K562 (cell line): Measurements from ENCODE around the gene CPED1. TPM values are rescaled to one million over a fixed set of nuclear protein-coding genes. Genes with fewer than 3 reads are reported as not detected.

Experiments
- BCL6 ChIP-seq: fragments of 250-450 bp; sonication (Bioruptor Pico); IDR thresholded peaks from 2 replicates; pipeline ENCODE4 v1.4.0; 2020
- CXXC5 ChIP-seq: fragments of 250-450 bp; sonication (Bioruptor Pico); IDR thresholded peaks from 2 replicates; pipeline ENCODE4 v1.8.0; 2022; ENCODE audit warnings: inconsistent platforms, mild to moderate bottlenecking, moderate library complexity
- DMBX1 ChIP-seq: fragments of 250-450 bp; sonication (Bioruptor Pico); IDR thresholded peaks from 2 replicates; pipeline ENCODE4 v1.8.0; 2022; ENCODE audit warnings: inconsistent platforms, mild to moderate bottlenecking, moderate library complexity, borderline replicate concordance
- ETS2 ChIP-seq: IDR thresholded peaks from 2 replicates; pipeline ENCODE4 v1.6.1; 2016; ENCODE audit warnings: borderline replicate concordance, missing genetic modification characterization, mild to moderate bottlenecking, moderate library complexity, missing compliant biosample characterization; ENCODE audit not compliant: poor library complexity, severe bottlenecking
- FOSL1 ChIP-seq: fragments of 200-800 bp; sonication (Bioruptor generic); conservative IDR thresholded peaks from 2 replicates; pipeline ENCODE4 v1.6.1; 2016; ENCODE audit warnings: missing genetic modification characterization, missing compliant biosample characterization
- FOXK1 ChIP-seq: sonication (generic); formaldehyde crosslinking; IDR thresholded peaks from 2 replicates; pipeline ENCODE4 v1.8.0; 2022; ENCODE audit warnings: missing genetic modification reagents, mild to moderate bottlenecking, borderline replicate concordance
- FOXM1 ChIP-seq, 2 experiments: fragments of 450-650 bp in 1 of 2; sonication (generic) in 1 of 2; formaldehyde crosslinking in 1 of 2; IDR thresholded peaks; 2 replicates each; pipeline versions ENCODE4 v1.6.1 to v1.9.0; 2017 to 2022; ENCODE audit warnings: low read depth in 2 of 2, mild to moderate bottlenecking in 2 of 2, missing genetic modification reagents in 1 of 2, moderate library complexity in 1 of 2
- HDGF ChIP-seq: fragments of 450-650 bp; IDR thresholded peaks from 2 replicates; pipeline ENCODE4 v1.6.1; 2016
- HSF4 ChIP-seq: fragments of 250-450 bp; sonication (Bioruptor Pico); IDR thresholded peaks from 2 replicates; pipeline ENCODE4 v2.1.2; 2022; ENCODE audit warnings: mild to moderate bottlenecking, moderate library complexity, borderline replicate concordance
- JUNB ChIP-seq: fragments of 450-650 bp; formaldehyde crosslinking; conservative IDR thresholded peaks from 2 replicates; pipeline ENCODE4 v1.4.0; 2020; ENCODE audit warnings: mild to moderate bottlenecking
- MIER1 ChIP-seq: fragments of 450-650 bp; IDR thresholded peaks from 2 replicates; pipeline ENCODE4 v1.6.1; 2016; ENCODE audit warnings: antibody characterized with exemption, mild to moderate bottlenecking, low read depth
- NELFE ChIP-seq: IDR thresholded peaks from 2 replicates; pipeline ENCODE4 v1.6.1; 2011; ENCODE audit warnings: mild to moderate bottlenecking; ENCODE audit not compliant: insufficient read depth, insufficient read length
- PTTG1 ChIP-seq: fragments of 450-650 bp; IDR thresholded peaks from 2 replicates; pipeline ENCODE4 v1.6.1; 2016; ENCODE audit warnings: low read depth, mild to moderate bottlenecking, missing genetic modification characterization, missing compliant biosample characterization
- SMAD3 ChIP-seq: fragments of 450-650 bp; formaldehyde crosslinking; conservative IDR thresholded peaks from 2 replicates; pipeline ENCODE4 v1.4.0; 2020; ENCODE audit warnings: mild to moderate bottlenecking
- TCF3 ChIP-seq: sonication (generic); formaldehyde crosslinking; IDR thresholded peaks from 2 replicates; pipeline ENCODE4 v1.4.0; 2020; ENCODE audit warnings: mild to moderate bottlenecking, missing genetic modification reagents
- ZNF121 ChIP-seq: sonication (generic); formaldehyde crosslinking; conservative IDR thresholded peaks from 2 replicates; pipeline ENCODE4 v1.8.0; 2022; ENCODE audit warnings: missing genetic modification reagents
- ZNF212 ChIP-seq: fragments of 450-650 bp; formaldehyde crosslinking; IDR thresholded peaks from 2 replicates; pipeline ENCODE4 v1.4.0; 2020; ENCODE audit warnings: mild to moderate bottlenecking
- ZNF507 ChIP-seq: conservative IDR thresholded peaks from 2 replicates; pipeline ENCODE4 v1.6.1; 2017; ENCODE audit warnings: missing genetic modification characterization, missing compliant biosample characterization
- ZNF707 ChIP-seq: fragments of 250-450 bp; sonication (Bioruptor Pico); conservative IDR thresholded peaks from 2 replicates; pipeline ENCODE4 v1.8.0; 2022; ENCODE audit warnings: inconsistent platforms, mild to moderate bottlenecking, moderate library complexity
- ZNF75A ChIP-seq: fragments of 450-650 bp; formaldehyde crosslinking; IDR thresholded peaks from 2 replicates; pipeline ENCODE4 v1.4.0; 2020; ENCODE audit warnings: mild to moderate bottlenecking
- polyA plus RNA-seq, 8 experiments: library from polyadenylated mRNA; depleted of rRNA in 4 of 8; stranded (reverse) in 5 of 8; unstranded in 3 of 8; fragments of >200 nt; fragmentation: Nextera tagmentation in 2 of 8; fragmentation: Illumina TruSeq in 1 of 8; extraction: Ambion mirVana in 2 of 8; extraction: Trizol in 1 of 8; gene quantifications; 2 replicates each; pipeline versions ENCODE4 v1.2.1 to v1.2.3, GENCODE V29; 2011 to 2014; ENCODE audit warnings: inconsistent platforms in 1 of 8, missing spikeins in 1 of 8
- total RNA-seq, 7 experiments: library from RNA; depleted of rRNA in 6 of 7; stranded (reverse); fragments of >200 nt in 6 of 7; fragmentation: Illumina TruSeq in 2 of 7; extraction: Trizol in 2 of 7; gene quantifications; 2 replicates each; pipeline versions ENCODE4 v1.2.1 to v1.2.3, GENCODE V29; 2011 to 2021; ENCODE audit warnings: low replicate concordance in 1 of 7
- TF ChIP-seq, protein P1 (sequence below): fragments of 450-650 bp; conservative IDR thresholded peaks from 2 replicates; pipeline ENCODE4 v1.6.1; 2016; ENCODE audit warnings: missing genetic modification characterization, low read depth, mild to moderate bottlenecking, control low read depth, missing compliant biosample characterization
- TF ChIP-seq, protein P2 (sequence below): fragments of 200-800 bp; sonication (Bioruptor generic); IDR thresholded peaks from 2 replicates; pipeline ENCODE4 v1.6.1; 2017; ENCODE audit warnings: missing genetic modification characterization, missing compliant biosample characterization
- TF ChIP-seq, protein P3 (sequence below): fragments of 200-400 bp; formaldehyde crosslinking; IDR thresholded peaks from 2 replicates; pipeline ENCODE4 v1.6.1; 2017; ENCODE audit warnings: mild to moderate bottlenecking, low read depth, low read length, moderate library complexity
- TF ChIP-seq, protein P4 (sequence below): IDR thresholded peaks from 3 replicates; pipeline ENCODE4 v1.6.1; 2011; ENCODE audit warnings: borderline replicate concordance, mild to moderate bottlenecking; ENCODE audit not compliant: insufficient read length, insufficient read depth

CPED1 gene
- total and polyA plus RNA-seq, 9 of the 15 experiments (the other 6 are each of a cell fraction or from before 2014, with no cell fraction given) = 195 to 393 (median 290) TPM

DNA sequence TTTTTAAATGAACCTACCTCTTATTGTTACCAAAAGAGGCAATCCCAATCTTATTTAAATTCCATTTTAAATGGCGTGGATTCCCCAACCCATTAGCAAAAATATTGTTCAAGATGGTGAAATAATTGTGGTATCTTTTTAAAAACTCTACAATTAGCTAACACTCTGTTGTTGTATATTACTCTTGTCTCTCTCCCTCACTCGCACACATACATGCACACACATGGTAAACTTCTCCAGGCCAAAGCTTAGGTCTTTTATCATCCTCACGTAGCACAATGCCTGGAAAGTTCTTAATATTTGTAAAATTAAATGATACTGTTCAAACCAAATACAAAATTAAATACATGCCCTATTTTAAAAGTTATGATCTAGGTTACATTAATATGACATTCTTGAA is 171.0 kb downstream of the CPED1 start (continued):
- TF ChIP-seq MIER1 = no peak
- TF ChIP-seq, protein P1, sequence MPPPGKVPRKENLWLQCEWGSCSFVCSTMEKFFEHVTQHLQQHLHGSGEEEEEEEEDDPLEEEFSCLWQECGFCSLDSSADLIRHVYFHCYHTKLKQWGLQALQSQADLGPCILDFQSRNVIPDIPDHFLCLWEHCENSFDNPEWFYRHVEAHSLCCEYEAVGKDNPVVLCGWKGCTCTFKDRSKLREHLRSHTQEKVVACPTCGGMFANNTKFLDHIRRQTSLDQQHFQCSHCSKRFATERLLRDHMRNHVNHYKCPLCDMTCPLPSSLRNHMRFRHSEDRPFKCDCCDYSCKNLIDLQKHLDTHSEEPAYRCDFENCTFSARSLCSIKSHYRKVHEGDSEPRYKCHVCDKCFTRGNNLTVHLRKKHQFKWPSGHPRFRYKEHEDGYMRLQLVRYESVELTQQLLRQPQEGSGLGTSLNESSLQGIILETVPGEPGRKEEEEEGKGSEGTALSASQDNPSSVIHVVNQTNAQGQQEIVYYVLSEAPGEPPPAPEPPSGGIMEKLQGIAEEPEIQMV (tag) = 0 out of 2 replicates have a peak, but pooled peaks have one; percentile 47
- no peak for TF ChIP-seq FOXM1 (IDR thresholded peaks at IDR 0.05; ENCODE audit: low read depth)
- no peak for TF ChIP-seq FOXM1 (CRISPR knock-in tag; IDR thresholded peaks at IDR 0.05; ENCODE audit: low read depth)
- TF ChIP-seq TCF3 = no peak
- TF ChIP-seq, protein P2, sequence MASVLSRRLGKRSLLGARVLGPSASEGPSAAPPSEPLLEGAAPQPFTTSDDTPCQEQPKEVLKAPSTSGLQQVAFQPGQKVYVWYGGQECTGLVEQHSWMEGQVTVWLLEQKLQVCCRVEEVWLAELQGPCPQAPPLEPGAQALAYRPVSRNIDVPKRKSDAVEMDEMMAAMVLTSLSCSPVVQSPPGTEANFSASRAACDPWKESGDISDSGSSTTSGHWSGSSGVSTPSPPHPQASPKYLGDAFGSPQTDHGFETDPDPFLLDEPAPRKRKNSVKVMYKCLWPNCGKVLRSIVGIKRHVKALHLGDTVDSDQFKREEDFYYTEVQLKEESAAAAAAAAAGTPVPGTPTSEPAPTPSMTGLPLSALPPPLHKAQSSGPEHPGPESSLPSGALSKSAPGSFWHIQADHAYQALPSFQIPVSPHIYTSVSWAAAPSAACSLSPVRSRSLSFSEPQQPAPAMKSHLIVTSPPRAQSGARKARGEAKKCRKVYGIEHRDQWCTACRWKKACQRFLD = no peak
- no peak for TF ChIP-seq FOSL1 (tag)
- TF ChIP-seq HSF4 (CRISPR knock-in tag) = peak; percentile 11; the same call in 1 of the 2 replicates
- no peak for TF ChIP-seq ZNF121
- no peak for TF ChIP-seq ZNF707
- TF ChIP-seq SMAD3 = peak; percentile 61; the same call in 1 of the 2 replicates
- TF ChIP-seq ZNF212 (CRISPR knock-in tag) = no peak
- TF ChIP-seq HDGF = no peak
- TF ChIP-seq, protein P3, sequence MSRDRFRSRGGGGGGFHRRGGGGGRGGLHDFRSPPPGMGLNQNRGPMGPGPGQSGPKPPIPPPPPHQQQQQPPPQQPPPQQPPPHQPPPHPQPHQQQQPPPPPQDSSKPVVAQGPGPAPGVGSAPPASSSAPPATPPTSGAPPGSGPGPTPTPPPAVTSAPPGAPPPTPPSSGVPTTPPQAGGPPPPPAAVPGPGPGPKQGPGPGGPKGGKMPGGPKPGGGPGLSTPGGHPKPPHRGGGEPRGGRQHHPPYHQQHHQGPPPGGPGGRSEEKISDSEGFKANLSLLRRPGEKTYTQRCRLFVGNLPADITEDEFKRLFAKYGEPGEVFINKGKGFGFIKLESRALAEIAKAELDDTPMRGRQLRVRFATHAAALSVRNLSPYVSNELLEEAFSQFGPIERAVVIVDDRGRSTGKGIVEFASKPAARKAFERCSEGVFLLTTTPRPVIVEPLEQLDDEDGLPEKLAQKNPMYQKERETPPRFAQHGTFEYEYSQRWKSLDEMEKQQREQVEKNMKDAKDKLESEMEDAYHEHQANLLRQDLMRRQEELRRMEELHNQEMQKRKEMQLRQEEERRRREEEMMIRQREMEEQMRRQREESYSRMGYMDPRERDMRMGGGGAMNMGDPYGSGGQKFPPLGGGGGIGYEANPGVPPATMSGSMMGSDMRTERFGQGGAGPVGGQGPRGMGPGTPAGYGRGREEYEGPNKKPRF = no peak
- TF ChIP-seq JUNB = no peak
- no peak for TF ChIP-seq FOXK1 (CRISPR knock-in tag)
- TF ChIP-seq DMBX1 = peak; percentile 49; the same call in 1 of the 2 replicates
- peak; percentile 28 for TF ChIP-seq CXXC5 (CRISPR knock-in tag)
- TF ChIP-seq BCL6 = peak; percentile 4; the same call in 1 of the 2 replicates
- peak; percentile 6; the same call in 1 of the 2 replicates for TF ChIP-seq ZNF507 (tag)
- TF ChIP-seq ZNF75A (CRISPR knock-in tag) = no peak
- TF ChIP-seq NELFE = no peak
- TF ChIP-seq, protein P4, sequence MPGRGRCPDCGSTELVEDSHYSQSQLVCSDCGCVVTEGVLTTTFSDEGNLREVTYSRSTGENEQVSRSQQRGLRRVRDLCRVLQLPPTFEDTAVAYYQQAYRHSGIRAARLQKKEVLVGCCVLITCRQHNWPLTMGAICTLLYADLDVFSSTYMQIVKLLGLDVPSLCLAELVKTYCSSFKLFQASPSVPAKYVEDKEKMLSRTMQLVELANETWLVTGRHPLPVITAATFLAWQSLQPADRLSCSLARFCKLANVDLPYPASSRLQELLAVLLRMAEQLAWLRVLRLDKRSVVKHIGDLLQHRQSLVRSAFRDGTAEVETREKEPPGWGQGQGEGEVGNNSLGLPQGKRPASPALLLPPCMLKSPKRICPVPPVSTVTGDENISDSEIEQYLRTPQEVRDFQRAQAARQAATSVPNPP = no peak
- no peak for TF ChIP-seq ETS2
- TF ChIP-seq PTTG1 (tag) = peak; percentile 72
